GM23338 (cell line): ENCODE measurements around the gene ARL2. TPM values are rescaled to one million over a fixed set of nuclear protein-coding genes. Genes with fewer than 3 reads are reported as not detected.

Experiments used
- ATAC-seq: fragments of 200-7000 bp; cut with Tn5 transposase; 3 replicates; pipeline ENCODE4 v1.9.1; 2020
- DNase-seq: peaks from one replicate; pipeline ENCODE4 v3.0.0-alpha.2; 2015; ENCODE audit warnings: low spot score
- H2AFZ ChIP-seq: fragments of 200-600 bp; sonication (generic); 2 replicates; pipeline ENCODE4 v1.8.0; 2016; ENCODE audit warnings: antibody characterized with exemption, mild to moderate bottlenecking, moderate library complexity
- H3F3A ChIP-seq: fragments of 200-600 bp; sonication (generic); replicated peaks from 2 replicates; pipeline ENCODE4 v1.8.0; 2017; ENCODE audit warnings: antibody characterized with exemption, mixed run types, low read depth
- H3K27ac ChIP-seq: fragments of 200-600 bp; sonication (generic); 2 replicates; pipeline ENCODE4 v1.6.1; 2016; ENCODE audit warnings: low read depth
- H3K27me3 ChIP-seq: fragments of 200-600 bp; sonication (generic); 2 replicates; pipeline ENCODE4 v1.8.0; 2016; ENCODE audit warnings: mild to moderate bottlenecking, mixed run types, moderate library complexity; ENCODE audit not compliant: insufficient read depth
- H3K36me3 ChIP-seq: fragments of 200-600 bp; sonication (generic); 2 replicates; pipeline ENCODE4 v1.8.0; 2016; ENCODE audit warnings: mild to moderate bottlenecking; ENCODE audit not compliant: insufficient read depth
- H3K4me1 ChIP-seq: fragments of 200-600 bp; sonication (generic); 2 replicates; pipeline ENCODE4 v1.8.0; 2016; ENCODE audit warnings: mild to moderate bottlenecking, moderate library complexity; ENCODE audit not compliant: insufficient read depth
- H3K4me2 ChIP-seq: fragments of 200-600 bp; sonication (generic); 2 replicates; pipeline ENCODE4 v1.7.1; 2017; ENCODE audit warnings: mixed run types
- H3K4me3 ChIP-seq: fragments of 200-600 bp; sonication (generic); 2 replicates; pipeline ENCODE4 v1.6.1; 2016; ENCODE audit warnings: mixed run types
- H3K79me2 ChIP-seq: fragments of 200-600 bp; sonication (generic); replicated peaks from 2 replicates; pipeline ENCODE4 v1.8.0; 2017; ENCODE audit warnings: mild to moderate bottlenecking; ENCODE audit not compliant: insufficient read depth
- H3K9me2 ChIP-seq: fragments of 200-600 bp; sonication (generic); 2 replicates; pipeline ENCODE4 v1.8.0; 2017; ENCODE audit not compliant: insufficient read depth
- H4K20me1 ChIP-seq: fragments of 200-600 bp; sonication (generic); replicated peaks from 2 replicates; pipeline ENCODE4 v1.8.0; 2017; ENCODE audit warnings: mild to moderate bottlenecking; ENCODE audit not compliant: insufficient read depth
- H3K27ac Mint-ChIP-seq: 2 replicates; pipeline ENCODE4 v1.8.0; 2020; ENCODE audit warnings: inconsistent platforms, mild to moderate bottlenecking, moderate library complexity, mixed read lengths
- H3K27me3 Mint-ChIP-seq: 3 replicates; pipeline ENCODE4 v1.8.0; 2022; ENCODE audit warnings: low read depth, mild to moderate bottlenecking, moderate library complexity, mixed read lengths, inconsistent platforms; ENCODE audit not compliant: insufficient read depth, poor library complexity
- H3K36me3 Mint-ChIP-seq: 3 replicates; pipeline ENCODE4 v1.8.0; 2021; ENCODE audit warnings: low read depth, mild to moderate bottlenecking, inconsistent platforms, moderate library complexity, mixed read lengths
- H3K4me1 Mint-ChIP-seq: 3 replicates; pipeline ENCODE4 v1.8.0; 2020; ENCODE audit warnings: mild to moderate bottlenecking, inconsistent platforms, mixed read lengths
- H3K4me3 Mint-ChIP-seq: 3 replicates; pipeline ENCODE4 v1.8.0; 2021; ENCODE audit warnings: moderate library complexity, mild to moderate bottlenecking, inconsistent platforms, mixed read lengths
- H3K9me3 Mint-ChIP-seq: 3 replicates; pipeline ENCODE4 v1.8.0; 2020; ENCODE audit warnings: moderate library complexity, mild to moderate bottlenecking, inconsistent platforms, mixed read lengths
- CREB1 ChIP-seq: fragments of 250-450 bp; sonication (Bioruptor Pico); IDR thresholded peaks from 2 replicates; pipeline ENCODE4 v1.5.0; 2020; ENCODE audit warnings: low read depth, mild to moderate bottlenecking, moderate library complexity
- EZH2 ChIP-seq: fragments of 200-600 bp; sonication (generic); IDR thresholded peaks from one replicate; pipeline ENCODE4 v1.8.0; 2017; ENCODE audit warnings: antibody characterized with exemption, mild to moderate bottlenecking, low read depth; ENCODE audit not compliant: unreplicated experiment
- EZH2phosphoT487 ChIP-seq: fragments of 200-600 bp; sonication (generic); IDR thresholded peaks from one replicate; pipeline ENCODE4 v1.8.1; 2018; ENCODE audit warnings: antibody characterized with exemption; ENCODE audit not compliant: unreplicated experiment
- JUNB ChIP-seq: IDR thresholded peaks from one replicate; pipeline ENCODE4 v1.6.1; 2016; ENCODE audit warnings: antibody characterized with exemption; ENCODE audit not compliant: unreplicated experiment
- NANOG ChIP-seq: IDR thresholded peaks from 2 replicates; pipeline ENCODE4 v1.6.1; 2016; ENCODE audit warnings: antibody characterized with exemption, borderline replicate concordance
- POLR2AphosphoS5 ChIP-seq: IDR thresholded peaks from 2 replicates; pipeline ENCODE4 v1.6.1; 2016; ENCODE audit warnings: antibody characterized with exemption, low read depth
- STAT1 ChIP-seq: IDR thresholded peaks from one replicate; pipeline ENCODE4 v1.6.1; 2016; ENCODE audit warnings: antibody characterized with exemption; ENCODE audit not compliant: unreplicated experiment
- ZNF114 ChIP-seq: fragments of 250-450 bp; sonication (Bioruptor Pico); IDR thresholded peaks from 2 replicates; pipeline ENCODE4 v1.5.0; 2020; ENCODE audit warnings: mild to moderate bottlenecking, moderate library complexity
- ZNF331 ChIP-seq: fragments of 250-450 bp; sonication (Bioruptor Pico); IDR thresholded peaks from 2 replicates; pipeline ENCODE4 v1.5.0; 2020; ENCODE audit warnings: low read depth, mild to moderate bottlenecking, moderate library complexity
- polyA plus RNA-seq: library from polyadenylated mRNA; unstranded; fragments of >200 nt; fragmentation: Nextera tagmentation; extraction: Ambion mirVana; gene quantifications from 2 replicates; pipeline ENCODE4 v1.2.1, GENCODE V29; 2016
- total RNA-seq: library from RNA; depleted of rRNA; stranded (reverse); fragments of >200 nt; shearing (Covaris generic); gene quantifications from 2 replicates; pipeline ENCODE4 v1.2.3, GENCODE V29; 2014
- TF ChIP-seq, protein P1 (sequence below): IDR thresholded peaks from 2 replicates; pipeline ENCODE4 v1.6.1; 2016; ENCODE audit warnings: antibody characterized with exemption
- TF ChIP-seq, protein P2 (sequence below): IDR thresholded peaks from one replicate; pipeline ENCODE4 v1.6.1; 2018; ENCODE audit warnings: antibody characterized with exemption; ENCODE audit not compliant: unreplicated experiment
- TF ChIP-seq, protein P3 (sequence below), 2 experiments: fragments of 200-600 bp in 1 of 2; sonication (generic) in 1 of 2; conservative IDR thresholded peaks; 2 replicates each; pipeline versions ENCODE4 v1.5.1 to v1.6.1; 2016 to 2017; ENCODE audit warnings: antibody characterized with exemption in 2 of 2, low read depth in 2 of 2, mild to moderate bottlenecking in 2 of 2, moderate library complexity in 1 of 2
- TF ChIP-seq, protein P4 (sequence below): fragments of 250-450 bp; sonication (Bioruptor Pico); IDR thresholded peaks from 2 replicates; pipeline ENCODE4 v1.5.0; 2020; ENCODE audit warnings: mild to moderate bottlenecking, moderate library complexity

Gene ARL2
- total and polyA plus RNA-seq, 2 experiments from 2014 or later: 193 to 236 TPM

DNA sequence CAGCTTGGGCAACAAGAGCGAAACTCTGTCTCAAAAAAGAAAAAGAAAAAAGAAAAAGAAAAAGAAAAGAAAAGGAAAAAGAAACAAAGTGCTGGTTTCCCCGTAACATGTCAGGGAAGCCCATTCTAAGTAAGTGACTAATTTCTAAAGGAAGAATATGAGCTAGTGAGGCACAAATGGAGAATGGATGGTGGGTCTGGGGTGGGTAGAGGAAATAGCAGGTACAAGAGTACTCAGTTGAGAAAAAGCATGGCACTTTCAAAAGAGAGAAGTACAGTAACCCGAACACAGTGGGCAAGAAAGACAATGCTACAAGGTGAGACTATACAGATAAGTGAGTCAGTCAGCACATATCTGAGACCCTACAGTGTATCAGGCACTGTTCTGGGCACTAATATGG lies 46.6 kb upstream of the ARL2 start:
- H3K4me1 ChIP-seq: no peaks in the 10 kb centered on the region
- H3K36me3 Mint-ChIP-seq: no peaks in the 10 kb centered on the region
- no peak overlapping the region for H2AFZ ChIP-seq
- H3K4me3 ChIP-seq: no peak overlapping the region
- H3F3A ChIP-seq: no peaks in the 10 kb centered on the region
- H3K4me3 Mint-ChIP-seq: no peak overlapping the region
- H3K27ac ChIP-seq: no peak overlapping the region
- no peaks in the 10 kb centered on the region; the same call in 1 of the 2 replicates for H4K20me1 ChIP-seq
- no peak for DNase-seq
- no peak for ATAC-seq
- no peak for TF ChIP-seq ZNF331 (CRISPR knock-in tag)
- TF ChIP-seq, protein P1, sequence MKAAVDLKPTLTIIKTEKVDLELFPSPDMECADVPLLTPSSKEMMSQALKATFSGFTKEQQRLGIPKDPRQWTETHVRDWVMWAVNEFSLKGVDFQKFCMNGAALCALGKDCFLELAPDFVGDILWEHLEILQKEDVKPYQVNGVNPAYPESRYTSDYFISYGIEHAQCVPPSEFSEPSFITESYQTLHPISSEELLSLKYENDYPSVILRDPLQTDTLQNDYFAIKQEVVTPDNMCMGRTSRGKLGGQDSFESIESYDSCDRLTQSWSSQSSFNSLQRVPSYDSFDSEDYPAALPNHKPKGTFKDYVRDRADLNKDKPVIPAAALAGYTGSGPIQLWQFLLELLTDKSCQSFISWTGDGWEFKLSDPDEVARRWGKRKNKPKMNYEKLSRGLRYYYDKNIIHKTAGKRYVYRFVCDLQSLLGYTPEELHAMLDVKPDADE: no peak
- TF ChIP-seq POLR2AphosphoS5: no peak
- no peak for TF ChIP-seq EZH2
- TF ChIP-seq CREB1: no peak
- no peak for TF ChIP-seq STAT1
- no peak for TF ChIP-seq JUNB
- TF ChIP-seq EZH2phosphoT487: no peak
- TF ChIP-seq NANOG: no peak
- no peak for TF ChIP-seq ZNF114 (CRISPR knock-in tag)
- TF ChIP-seq, protein P2, sequence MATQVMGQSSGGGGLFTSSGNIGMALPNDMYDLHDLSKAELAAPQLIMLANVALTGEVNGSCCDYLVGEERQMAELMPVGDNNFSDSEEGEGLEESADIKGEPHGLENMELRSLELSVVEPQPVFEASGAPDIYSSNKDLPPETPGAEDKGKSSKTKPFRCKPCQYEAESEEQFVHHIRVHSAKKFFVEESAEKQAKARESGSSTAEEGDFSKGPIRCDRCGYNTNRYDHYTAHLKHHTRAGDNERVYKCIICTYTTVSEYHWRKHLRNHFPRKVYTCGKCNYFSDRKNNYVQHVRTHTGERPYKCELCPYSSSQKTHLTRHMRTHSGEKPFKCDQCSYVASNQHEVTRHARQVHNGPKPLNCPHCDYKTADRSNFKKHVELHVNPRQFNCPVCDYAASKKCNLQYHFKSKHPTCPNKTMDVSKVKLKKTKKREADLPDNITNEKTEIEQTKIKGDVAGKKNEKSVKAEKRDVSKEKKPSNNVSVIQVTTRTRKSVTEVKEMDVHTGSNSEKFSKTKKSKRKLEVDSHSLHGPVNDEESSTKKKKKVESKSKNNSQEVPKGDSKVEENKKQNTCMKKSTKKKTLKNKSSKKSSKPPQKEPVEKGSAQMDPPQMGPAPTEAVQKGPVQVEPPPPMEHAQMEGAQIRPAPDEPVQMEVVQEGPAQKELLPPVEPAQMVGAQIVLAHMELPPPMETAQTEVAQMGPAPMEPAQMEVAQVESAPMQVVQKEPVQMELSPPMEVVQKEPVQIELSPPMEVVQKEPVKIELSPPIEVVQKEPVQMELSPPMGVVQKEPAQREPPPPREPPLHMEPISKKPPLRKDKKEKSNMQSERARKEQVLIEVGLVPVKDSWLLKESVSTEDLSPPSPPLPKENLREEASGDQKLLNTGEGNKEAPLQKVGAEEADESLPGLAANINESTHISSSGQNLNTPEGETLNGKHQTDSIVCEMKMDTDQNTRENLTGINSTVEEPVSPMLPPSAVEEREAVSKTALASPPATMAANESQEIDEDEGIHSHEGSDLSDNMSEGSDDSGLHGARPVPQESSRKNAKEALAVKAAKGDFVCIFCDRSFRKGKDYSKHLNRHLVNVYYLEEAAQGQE: no peak
- TF ChIP-seq, protein P3, sequence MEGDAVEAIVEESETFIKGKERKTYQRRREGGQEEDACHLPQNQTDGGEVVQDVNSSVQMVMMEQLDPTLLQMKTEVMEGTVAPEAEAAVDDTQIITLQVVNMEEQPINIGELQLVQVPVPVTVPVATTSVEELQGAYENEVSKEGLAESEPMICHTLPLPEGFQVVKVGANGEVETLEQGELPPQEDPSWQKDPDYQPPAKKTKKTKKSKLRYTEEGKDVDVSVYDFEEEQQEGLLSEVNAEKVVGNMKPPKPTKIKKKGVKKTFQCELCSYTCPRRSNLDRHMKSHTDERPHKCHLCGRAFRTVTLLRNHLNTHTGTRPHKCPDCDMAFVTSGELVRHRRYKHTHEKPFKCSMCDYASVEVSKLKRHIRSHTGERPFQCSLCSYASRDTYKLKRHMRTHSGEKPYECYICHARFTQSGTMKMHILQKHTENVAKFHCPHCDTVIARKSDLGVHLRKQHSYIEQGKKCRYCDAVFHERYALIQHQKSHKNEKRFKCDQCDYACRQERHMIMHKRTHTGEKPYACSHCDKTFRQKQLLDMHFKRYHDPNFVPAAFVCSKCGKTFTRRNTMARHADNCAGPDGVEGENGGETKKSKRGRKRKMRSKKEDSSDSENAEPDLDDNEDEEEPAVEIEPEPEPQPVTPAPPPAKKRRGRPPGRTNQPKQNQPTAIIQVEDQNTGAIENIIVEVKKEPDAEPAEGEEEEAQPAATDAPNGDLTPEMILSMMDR (conservative IDR thresholded peaks at IDR 0.05; ENCODE audit: low read depth in 2 of 2): no peak
- TF ChIP-seq, protein P4, sequence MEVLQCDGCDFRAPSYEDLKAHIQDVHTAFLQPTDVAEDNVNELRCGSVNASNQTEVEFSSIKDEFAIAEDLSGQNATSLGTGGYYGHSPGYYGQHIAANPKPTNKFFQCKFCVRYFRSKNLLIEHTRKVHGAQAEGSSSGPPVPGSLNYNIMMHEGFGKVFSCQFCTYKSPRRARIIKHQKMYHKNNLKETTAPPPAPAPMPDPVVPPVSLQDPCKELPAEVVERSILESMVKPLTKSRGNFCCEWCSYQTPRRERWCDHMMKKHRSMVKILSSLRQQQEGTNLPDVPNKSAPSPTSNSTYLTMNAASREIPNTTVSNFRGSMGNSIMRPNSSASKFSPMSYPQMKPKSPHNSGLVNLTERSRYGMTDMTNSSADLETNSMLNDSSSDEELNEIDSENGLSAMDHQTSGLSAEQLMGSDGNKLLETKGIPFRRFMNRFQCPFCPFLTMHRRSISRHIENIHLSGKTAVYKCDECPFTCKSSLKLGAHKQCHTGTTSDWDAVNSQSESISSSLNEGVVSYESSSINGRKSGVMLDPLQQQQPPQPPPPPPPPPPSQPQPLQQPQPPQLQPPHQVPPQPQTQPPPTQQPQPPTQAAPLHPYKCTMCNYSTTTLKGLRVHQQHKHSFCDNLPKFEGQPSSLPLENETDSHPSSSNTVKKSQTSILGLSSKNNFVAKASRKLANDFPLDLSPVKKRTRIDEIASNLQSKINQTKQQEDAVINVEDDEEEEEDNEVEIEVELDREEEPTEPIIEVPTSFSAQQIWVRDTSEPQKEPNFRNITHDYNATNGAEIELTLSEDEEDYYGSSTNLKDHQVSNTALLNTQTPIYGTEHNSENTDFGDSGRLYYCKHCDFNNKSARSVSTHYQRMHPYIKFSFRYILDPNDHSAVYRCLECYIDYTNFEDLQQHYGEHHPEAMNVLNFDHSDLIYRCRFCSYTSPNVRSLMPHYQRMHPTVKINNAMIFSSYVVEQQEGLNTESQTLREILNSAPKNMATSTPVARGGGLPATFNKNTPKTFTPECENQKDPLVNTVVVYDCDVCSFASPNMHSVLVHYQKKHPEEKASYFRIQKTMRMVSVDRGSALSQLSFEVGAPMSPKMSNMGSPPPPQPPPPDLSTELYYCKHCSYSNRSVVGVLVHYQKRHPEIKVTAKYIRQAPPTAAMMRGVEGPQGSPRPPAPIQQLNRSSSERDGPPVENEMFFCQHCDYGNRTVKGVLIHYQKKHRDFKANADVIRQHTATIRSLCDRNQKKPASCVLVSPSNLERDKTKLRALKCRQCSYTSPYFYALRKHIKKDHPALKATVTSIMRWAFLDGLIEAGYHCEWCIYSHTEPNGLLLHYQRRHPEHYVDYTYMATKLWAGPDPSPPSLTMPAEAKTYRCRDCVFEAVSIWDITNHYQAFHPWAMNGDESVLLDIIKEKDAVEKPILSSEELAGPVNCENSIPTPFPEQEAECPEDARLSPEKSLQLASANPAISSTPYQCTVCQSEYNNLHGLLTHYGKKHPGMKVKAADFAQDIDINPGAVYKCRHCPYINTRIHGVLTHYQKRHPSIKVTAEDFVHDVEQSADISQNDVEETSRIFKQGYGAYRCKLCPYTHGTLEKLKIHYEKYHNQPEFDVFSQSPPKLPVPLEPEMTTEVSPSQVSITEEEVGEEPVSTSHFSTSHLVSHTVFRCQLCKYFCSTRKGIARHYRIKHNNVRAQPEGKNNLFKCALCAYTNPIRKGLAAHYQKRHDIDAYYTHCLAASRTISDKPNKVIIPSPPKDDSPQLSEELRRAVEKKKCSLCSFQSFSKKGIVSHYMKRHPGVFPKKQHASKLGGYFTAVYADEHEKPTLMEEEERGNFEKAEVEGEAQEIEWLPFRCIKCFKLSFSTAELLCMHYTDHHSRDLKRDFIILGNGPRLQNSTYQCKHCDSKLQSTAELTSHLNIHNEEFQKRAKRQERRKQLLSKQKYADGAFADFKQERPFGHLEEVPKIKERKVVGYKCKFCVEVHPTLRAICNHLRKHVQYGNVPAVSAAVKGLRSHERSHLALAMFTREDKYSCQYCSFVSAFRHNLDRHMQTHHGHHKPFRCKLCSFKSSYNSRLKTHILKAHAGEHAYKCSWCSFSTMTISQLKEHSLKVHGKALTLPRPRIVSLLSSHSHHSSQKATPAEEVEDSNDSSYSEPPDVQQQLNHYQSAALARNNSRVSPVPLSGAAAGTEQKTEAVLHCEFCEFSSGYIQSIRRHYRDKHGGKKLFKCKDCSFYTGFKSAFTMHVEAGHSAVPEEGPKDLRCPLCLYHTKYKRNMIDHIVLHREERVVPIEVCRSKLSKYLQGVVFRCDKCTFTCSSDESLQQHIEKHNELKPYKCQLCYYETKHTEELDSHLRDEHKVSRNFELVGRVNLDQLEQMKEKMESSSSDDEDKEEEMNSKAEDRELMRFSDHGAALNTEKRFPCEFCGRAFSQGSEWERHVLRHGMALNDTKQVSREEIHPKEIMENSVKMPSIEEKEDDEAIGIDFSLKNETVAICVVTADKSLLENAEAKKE (CRISPR knock-in tag): no peak
- no peaks in the 10 kb centered on the region for H3K36me3 ChIP-seq
- H3K27ac Mint-ChIP-seq: no peak overlapping the region
- no peaks in the 10 kb centered on the region for H3K4me1 Mint-ChIP-seq
- H3K4me2 ChIP-seq: no peak overlapping the region
- peaks cover 13% of the 10 kb centered on the region for H3K27me3 Mint-ChIP-seq
- H3K27me3 ChIP-seq: peaks cover 19% of the 10 kb centered on the region
- H3K9me3 Mint-ChIP-seq: peaks cover 3% of the 10 kb centered on the region; the same call in 1 of the 3 replicates
- no peaks in the 10 kb centered on the region for H3K79me2 ChIP-seq
- no peaks in the 10 kb centered on the region for H3K9me2 ChIP-seq
